K562 (cell line): Measurements from ENCODE around the gene AIFM3.

Experiments
- GATAD2B ChIP-seq: fragments of 450-650 bp; IDR thresholded peaks from 2 replicates; pipeline ENCODE4 v1.6.1; 2017; ENCODE audit warnings: mild to moderate bottlenecking, borderline replicate concordance
- TF ChIP-seq, protein P1 (sequence below): fragments of 250-450 bp; sonication (Bioruptor Pico); IDR thresholded peaks from 2 replicates; pipeline ENCODE4 v1.4.0; 2020; ENCODE audit warnings: mild to moderate bottlenecking, moderate library complexity

DNA sequence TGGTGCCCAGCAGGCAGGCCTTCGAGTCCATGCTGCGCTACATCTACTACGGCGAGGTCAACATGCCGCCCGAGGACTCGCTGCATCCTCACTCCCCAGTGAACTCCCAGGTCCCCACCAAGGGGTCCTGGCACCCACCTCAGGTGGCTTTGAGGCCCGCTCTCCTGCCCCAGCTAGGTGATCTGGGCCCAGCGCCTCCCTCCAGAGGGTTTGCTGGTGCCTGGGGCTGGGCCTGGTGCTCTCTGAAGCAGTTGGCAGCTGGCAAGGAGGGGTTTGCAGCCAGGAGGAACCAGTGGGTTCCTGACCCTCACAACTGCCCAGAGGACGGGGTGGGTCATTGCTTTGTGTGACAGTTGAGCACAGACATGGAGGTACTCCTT, 29.0 kb downstream of the AIFM3 start:
- TF ChIP-seq, protein P1, sequence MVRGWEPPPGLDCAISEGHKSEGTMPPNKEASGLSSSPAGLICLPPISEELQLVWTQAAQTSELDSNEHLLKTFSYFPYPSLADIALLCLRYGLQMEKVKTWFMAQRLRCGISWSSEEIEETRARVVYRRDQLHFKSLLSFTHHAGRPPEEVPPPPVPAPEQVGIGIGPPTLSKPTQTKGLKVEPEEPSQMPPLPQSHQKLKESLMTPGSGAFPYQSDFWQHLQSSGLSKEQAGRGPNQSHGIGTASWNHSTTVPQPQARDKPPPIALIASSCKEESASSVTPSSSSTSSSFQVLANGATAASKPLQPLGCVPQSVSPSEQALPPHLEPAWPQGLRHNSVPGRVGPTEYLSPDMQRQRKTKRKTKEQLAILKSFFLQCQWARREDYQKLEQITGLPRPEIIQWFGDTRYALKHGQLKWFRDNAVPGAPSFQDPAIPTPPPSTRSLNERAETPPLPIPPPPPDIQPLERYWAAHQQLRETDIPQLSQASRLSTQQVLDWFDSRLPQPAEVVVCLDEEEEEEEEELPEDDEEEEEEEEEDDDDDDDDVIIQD (CRISPR knock-in tag) = no peak
- TF ChIP-seq GATAD2B = no peak
